NK-92 (cell line): ENCODE results near the gene RIN3.

Experiments
- DNase-seq: peaks from one replicate; lab custom pipeline; 2025; ENCODE audit not compliant: unreplicated experiment; lab: John Stamatoyannopoulos, UW

The RIN3 gene

DNA sequence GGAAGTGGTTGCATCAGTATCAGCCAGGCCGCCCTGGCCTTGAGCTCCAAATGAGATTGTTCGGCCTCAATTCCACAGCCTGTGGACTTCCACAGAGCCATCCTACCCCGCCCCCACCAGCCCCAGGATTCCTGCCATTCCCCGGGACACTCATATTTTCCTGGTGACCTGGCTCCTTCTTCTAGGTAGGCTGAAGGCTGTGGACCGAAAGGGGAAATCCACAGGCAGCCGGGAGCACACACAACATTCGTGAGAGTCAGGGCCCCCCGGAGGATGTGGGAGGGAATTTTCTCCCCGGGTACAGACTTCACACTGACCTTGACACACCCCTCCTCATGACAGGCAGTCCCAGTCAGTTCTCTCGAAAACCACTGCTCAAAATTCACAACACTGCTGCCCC is 39.9 kb downstream of the RIN3 start:
- DNase-seq = no peak

DNA sequence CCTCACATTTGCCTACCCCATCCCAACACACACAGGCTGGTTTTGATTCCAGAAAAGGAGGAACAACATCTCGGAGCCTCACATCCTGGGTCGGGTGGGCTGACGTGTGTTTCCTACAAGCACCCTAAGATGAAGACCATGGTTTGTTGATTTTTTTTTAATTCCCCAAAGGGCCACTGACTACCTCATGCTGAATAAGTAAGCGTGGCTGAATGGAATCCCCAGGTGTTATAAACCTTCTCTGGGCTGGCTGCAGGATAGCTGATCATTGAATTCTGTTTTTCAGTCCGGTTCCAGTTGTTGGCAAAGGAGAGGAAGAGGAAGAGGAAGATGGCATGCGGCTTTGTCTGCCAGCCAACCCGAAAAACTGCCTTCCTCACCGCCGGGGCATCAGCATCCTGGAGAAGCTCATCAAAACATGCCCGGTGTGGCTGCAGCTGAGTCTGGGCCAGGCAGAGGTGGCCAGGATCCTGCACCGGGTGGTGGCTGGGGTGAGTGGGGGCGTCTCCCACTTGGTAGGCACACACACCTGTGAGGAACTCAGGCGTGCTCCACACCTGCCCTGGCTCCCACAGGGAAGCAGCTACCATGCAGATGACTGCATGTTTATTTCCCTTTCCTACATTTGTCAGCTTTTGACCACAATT is 42.0 kb downstream of the RIN3 start:
- DNase-seq = no peak

DNA sequence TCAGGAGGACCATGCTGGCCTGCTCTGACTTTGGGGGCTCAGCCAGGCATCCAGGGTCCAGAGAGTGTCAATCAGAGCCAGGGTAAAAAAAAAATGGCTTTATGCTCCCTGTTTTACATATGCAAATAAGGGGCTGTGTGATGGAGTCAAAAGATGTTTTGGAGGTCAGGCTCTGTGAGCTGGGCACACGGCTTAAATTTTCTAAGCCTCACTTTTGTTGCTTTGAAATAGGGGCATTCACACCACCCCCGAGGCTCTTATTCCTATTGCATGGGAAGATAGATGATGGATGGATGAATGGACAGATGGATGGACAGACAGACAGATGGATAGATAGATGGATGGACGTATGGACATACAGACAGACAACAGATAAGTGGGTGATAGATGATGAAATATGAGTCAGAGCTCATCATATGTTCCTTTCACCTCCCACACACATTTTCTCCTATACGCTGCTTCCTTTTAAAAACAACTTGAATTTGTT is 42.7 kb downstream of the RIN3 start:
- no peak for DNase-seq

DNA sequence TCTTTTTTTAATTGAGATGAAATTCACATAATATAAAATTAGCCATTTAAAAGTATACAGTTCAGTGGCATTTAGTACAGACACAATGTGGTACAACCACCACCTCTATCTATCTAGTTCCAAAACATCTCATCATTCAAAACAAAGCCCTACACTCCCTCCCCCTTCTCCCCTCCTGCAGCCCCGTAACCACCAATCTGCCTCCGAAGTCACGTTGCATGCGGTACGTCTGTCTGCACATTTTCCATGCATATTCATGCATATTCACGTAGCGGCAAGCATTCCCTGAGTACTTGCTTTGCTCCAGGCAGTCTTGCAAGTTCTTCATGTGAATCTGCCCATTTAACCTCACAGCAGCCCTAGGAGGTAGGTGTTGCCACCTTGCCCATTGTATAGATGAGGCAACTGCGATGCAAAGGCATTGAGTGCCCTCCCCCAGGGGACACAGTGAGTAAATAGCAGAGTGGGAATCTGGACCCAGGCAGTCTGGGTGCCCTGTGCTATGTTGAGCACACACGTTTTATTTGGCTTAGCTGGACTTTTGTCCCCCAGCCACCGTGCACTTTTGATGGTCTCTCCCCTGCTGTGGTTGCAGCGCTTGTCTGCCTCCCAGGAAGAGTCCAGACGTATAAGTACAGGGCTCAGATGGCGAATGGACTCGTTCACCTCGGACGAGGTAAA is 43.4 kb downstream of the RIN3 start:
- no peak for DNase-seq

DNA sequence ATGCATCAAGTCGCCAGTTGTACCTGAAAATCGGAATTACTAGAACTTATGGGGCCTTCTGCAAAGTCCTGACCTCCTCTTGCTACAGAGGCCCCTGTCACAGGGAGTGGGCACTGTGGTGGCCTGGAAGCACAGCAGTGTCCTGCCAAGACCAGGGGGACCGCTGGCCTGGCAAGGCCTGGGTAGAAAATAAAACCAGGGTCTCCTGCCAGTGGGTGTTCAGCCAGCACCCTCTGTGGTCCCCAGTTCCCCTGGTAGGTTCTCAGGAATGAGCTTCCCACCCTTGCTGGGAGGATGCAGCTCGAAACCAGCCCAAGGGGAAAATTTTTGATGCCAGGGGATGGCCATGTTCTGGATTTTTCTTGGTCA is 43.9 kb downstream of the RIN3 start:
- no peak for DNase-seq

DNA sequence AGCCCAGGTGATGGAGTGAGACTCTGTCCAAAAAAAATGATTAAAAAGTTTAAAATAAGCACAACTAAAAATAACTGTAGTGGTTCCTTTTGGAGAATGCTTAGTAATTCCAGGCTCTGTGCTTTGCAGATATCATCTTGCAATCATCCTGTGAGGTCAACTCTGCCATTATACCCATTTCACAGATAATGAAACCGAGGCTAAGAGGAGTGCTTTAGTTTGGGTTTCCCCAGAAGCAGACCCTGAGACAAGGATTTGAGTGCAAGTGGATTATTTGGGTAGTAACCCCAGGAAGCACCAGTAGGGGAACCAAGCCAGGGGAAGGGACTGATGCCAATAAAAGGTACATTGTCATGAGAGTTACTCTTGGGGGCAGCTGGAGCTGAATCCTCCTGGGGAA is 44.7 kb downstream of the RIN3 start:
- no peak for DNase-seq

DNA sequence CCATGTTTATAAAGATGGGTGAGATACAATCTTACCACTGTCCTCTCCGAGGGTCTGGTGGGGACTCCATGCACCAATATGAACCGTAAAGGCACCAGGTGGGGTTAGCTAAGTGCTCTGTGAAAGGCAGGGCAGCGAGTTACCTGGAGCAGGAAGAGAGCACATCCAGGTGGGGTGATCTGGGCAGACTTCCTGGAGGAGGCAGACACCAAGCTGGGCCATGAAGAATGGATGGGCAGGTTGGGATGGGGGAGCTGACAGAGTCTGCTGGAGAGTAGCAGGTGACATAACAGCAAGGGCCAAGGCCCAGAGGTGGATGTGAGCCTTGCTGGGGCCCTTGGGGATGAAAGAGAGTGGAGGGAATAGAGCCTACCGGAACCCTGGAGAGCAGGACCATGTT is 45.9 kb downstream of the RIN3 start:
- no peak for DNase-seq

DNA sequence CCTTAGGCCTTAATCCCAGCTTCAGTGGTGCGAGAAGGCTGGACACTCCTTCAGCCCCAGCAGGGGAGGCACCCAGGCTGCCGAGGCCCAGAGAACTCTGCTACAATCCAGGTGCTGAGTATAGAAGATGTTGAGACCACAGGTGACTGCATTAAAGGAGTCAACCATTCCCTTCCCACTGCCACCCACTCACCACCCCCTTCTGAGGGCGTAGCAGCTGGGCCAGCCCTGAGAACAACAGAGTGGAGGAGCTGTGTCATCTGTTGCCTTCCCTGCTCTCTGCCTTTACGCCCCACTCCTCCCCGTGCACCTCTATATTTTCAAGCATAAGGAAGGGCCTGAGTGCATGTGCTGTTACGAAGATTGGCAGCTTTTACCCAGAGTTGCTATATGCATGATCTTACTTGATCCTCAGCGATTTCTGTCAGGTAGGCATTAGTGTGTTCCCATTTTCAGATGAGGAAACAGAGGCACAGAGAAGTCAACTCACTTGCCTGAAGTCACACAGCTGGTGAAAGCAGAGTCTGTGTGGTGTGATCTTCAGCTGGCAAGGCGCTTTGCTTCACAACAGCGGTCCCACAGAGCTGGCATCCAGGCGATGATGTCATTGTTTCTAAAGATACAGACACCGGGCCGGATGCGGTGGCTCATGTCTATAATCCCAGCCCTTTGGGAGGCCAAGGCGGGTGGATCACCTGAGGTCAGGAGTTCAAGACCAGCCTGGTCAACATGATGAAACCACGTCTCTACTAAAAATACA is 46.7 kb downstream of the RIN3 start:
- no peak for DNase-seq

DNA sequence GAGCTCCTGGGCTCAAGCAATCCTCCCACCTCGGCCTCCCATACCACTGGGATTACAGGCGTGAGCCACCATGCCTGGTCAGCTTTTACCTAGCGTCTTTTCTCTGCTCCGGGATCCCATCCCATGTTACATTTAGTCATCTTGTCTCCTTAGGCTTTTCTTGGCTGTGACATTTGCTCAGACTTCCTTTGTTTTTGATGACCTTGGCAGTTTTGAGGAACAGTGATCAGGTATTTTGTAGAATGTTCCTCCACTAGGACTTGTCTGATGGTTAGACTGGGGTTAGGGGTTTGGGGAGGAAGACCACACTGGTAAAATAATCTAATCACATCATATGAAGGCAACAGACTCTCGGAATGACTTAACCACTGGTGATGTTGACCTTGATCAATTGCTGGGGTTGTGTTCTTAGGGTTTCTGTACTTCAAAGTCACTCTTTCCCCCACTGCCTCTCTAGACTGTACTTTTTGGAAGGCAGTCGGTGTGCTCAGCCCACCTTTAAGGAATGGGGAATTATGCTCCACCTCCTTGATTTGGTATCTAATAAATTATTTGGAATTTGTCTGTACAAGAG is 48.4 kb downstream of the RIN3 start:
- no peak for DNase-seq

DNA sequence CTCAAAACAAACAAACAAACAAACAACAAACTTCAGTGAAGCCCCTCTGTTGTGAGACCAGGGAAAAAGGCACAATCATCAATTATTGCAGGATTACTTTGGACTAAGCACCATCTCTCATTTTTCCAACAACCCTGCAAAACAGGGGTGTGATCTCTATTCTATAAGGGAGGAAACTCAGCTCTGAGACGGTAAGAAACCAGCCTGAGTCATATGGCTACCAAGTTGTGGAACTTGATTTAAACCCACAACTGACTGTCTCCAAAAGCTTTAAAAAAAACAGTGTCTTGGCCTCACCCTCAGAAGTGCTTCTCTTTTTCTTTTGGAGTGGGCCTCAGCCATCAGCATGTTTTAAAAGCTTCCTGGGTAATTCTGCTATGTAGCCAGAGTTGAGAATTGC is 49.8 kb downstream of the RIN3 start:
- no peak for DNase-seq

DNA sequence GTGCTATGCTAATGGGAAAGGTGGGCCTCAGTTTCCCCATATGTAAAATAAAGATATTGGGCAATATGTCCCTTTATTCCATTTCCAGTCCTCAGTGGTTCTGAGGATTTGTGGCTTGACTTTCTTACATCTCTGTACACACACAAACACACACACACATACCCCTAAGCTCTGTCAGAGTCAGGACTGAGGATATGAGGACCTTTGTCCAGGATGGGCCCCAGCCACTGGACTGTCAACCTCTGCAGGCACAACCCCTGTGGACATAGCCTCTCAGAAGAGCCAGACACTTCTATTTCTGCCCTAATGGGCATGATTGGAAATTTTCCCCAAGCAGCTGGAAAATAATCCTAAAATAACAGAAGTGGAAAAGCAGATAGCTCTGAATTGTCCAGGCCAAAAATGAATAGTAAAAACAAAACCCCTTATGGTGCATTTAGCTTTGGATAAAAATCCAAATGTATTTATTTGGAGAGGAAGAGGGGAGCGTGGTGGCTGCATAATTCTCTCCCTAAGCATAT is 50.2 kb downstream of the RIN3 start:
- DNase-seq = no peak

DNA sequence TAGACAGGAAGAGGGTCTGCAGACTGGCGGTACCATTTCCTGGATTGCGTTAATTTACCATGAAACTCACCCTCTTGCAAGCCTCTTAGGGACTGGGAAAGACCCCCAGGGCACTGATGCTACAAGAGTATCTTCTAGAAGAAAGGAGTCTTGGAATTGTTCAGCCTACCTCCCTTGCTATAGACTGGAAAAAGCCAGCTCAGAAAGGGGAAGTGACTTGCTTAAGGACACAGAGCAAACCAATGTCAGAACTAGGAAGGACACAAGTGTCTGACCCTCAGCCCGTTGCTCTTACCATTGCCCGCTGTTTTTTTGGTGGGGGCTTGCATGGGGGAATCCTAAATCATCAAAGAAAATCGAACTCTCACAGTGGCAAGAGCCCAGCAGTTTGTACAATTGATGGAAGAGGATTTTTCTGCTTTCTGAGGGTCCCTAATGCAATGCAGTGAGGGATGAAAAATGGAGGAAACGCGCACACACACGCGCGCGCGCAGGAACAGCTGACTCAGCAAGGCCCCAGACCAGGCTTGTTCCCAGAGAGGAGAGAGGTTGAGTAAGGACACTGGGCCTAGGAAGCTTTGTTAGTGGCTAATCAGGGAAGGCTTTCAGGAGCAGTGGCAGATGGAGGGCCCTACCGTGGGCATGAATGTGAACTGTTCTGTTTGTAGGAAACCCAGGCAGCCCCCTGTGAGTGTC is 50.9 kb downstream of the RIN3 start:
- DNase-seq = no peak

DNA sequence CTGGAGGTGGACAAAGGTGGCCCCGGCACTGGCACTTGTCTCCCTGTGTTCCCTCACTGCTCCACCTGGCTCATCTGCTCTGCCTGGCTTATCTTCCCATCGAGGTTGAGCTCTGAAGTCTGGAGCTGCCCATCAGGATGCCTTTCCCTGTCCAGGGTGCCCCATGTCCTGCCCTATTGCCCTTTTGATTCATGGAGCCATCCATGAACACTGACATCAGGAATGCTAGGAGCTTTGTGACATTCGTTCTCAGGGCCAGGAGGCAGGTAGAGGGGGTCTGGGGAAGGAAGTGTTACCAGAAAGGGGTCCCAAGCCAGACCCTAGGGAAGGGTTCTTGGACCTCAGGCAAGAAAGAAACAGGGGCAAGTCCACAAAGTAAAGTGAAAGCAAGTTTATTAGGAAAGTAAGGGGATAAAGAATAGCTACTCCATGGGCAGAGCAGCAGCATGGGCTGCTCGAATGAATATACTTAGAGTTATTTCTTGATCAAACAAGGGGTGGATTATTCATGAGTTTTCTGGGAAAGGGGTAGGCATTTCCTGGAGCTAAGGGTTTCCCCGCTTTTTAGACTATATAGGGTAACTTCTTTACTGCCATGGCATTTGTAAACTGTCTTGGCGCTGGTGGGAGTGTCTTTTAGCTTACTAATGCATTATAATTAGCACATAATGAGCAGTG is 51.6 kb downstream of the RIN3 start:
- no peak for DNase-seq

DNA sequence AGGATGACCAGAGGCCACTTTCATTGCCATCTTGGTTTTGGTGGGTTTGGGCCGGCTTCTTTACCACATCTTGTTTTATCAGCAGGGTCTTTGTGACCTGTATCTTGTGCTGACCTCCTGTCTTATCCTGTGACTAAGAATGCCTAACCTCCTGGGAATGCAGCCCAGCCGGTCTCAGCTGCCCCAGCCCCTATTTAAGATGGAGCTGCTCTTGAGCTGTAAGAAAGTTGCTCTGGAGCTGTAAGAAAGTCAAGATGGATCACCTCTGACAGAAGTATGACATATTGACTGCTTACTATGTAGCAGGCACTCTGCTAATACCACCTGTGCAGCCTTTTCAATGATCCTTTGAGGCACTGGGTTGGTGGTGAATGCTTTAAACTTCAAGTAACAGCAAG is 52.1 kb downstream of the RIN3 start:
- no peak for DNase-seq

DNA sequence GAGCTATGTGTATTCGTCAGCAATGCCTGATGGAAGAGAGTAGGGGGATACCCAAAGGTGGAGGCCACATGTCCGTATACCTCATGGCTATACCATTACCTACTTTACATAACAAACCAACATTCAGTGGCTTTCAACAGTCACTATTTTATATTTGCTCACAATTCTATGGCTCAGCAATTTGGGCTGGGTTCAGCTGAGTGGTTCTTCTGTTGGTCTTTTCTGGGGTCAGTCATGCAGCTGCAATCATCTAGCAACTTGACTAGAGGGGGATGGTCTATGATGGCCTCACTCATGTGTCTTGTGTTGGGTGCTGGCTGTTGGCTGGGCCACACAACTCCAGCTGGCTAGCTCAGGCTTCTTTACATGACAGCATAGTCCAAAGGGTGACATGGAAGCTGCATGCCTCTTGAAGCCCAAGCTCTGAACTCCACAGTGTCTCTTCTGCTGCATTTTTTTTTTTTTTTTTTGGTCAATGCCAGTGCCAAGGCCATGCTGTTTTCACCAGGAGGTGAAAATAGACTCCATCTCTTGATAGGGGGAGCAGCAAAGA is 53.7 kb downstream of the RIN3 start:
- no peak for DNase-seq

DNA sequence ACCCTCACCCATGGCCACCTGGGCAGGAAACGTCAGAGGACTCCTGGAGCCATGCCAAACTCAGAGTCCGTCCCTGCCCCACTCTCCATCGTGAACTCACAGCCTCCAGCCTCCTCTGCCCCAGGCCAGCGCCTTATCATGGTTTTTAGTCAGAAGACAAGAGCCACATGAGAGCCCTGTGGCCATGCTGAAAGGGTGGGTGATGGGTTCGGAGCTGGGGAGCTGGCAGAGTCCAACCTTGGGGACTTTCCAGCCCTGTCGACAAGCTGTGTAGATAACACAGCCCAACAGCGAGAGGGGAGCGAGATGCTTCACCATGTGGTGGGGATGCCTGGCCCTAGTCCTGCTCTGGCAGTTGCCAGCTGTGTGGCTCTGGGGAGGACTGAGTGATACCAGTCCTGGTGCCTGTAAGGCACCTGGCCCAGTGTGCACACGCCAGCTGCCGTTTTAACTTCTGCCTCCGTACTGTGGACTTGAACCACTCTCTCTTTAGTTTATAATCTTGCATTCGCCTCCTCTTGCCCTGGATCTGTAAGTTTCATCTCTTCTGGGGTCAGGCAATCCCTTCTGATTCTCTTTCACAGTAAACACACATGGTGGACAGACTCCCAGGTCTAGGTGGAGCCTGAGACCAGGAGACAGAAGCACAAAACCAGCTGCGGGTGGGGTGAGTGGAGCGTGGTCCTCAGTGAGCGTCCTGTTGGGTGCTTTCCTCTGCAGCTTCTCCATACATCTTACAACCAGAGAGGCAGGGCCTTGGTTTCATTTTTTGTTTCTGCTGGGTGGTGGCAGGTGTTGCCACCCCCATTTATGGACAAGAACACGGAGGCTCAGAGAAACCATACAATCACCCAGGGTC is 55.3 kb downstream of the RIN3 start:
- DNase-seq = no peak

DNA sequence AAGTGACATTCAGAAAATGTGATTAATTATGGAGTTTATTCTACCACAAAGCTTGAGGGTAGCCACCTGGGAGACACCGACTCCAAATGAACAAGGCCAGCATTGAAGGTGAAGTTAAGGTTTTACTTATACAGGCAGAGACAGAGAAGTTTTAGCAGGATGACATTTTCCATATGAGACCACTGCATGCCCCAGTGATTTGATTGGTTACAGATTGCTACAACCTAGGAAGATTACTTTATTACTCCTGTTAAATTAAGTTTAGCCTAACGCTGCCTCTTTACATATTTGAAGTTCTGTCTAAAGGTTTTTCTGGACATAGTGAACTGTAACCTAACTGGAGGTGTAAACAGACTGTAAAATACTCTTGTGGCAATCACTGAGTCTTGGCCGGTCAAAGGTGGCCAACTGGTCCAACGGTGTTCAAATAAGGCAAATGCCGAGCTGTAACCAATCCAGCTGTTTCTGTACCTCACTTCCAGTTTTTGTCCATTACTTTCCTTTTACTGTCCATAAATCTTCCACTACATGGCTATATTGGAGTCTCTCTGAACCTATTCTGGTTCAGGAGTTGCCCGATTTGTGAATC is 57.2 kb downstream of the RIN3 start:
- no peak for DNase-seq

DNA sequence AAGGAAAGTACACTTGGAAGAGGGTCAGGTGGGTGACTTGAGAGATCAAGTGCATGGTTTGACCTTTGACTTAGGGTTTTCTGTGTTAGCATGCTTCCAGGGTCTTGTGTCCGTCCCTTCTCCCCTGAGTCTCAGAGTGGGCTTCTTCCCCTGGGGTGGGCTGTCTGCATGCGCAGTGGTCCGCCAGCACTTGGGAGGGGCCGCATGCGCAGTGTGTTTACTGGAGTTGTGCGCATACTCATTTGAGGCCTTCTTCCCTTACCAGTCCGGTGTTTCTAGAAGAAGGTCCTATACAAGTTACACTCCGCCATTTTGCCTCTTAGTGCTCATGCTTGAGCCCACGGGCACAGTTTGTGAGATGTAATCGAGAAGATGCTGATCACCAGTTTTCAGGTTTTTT is 58.5 kb downstream of the RIN3 start:
- no peak for DNase-seq
